OCI-M1 (cell line): ENCODE data around the gene TCF4.

Experiments
- DNase-seq: peaks from one replicate; lab custom pipeline; 2025; lab: John Stamatoyannopoulos, UW

The TCF4 gene

DNA sequence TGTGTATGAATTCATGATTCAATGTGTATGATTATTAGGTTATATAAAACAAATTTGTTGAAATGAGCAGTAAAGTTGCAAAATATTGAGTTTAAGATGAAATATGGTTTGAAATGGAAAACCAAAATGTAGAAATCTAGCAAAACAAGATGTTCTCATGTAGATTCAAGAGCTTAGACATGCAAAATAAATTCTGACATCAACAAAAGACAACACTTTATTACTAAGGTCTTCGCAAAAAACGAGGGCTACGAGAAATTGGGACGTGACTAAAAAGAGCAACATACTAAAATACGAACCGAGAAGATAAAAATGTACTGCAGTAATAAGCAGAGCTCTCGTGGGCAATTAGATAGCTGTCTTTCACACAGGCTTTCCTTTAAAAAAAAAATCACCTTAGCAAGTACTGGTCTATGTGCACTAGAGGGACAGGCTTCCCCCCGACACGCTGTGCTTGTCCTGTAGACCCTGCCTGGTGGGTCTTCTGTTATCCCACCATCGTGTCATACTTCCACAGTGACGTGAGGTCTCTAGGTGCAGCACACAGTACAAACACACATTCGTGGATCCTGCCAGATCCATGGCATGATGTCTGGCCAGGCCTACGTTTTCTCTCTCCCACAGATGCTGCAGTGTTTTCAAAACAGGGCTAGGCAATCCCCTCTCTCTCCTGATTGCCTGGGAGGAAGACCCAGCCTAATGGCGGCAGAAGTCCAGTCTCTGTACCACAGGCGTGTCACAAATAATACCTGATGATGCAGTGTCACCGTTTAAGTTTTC lies 240.8 kb downstream of the TCF4 start:
- no peak for DNase-seq

- no peak for DNase-seq
Measured at GRCh38 chr18:55346387-55346786, 241.6 kb downstream of the TCF4 start.

DNA sequence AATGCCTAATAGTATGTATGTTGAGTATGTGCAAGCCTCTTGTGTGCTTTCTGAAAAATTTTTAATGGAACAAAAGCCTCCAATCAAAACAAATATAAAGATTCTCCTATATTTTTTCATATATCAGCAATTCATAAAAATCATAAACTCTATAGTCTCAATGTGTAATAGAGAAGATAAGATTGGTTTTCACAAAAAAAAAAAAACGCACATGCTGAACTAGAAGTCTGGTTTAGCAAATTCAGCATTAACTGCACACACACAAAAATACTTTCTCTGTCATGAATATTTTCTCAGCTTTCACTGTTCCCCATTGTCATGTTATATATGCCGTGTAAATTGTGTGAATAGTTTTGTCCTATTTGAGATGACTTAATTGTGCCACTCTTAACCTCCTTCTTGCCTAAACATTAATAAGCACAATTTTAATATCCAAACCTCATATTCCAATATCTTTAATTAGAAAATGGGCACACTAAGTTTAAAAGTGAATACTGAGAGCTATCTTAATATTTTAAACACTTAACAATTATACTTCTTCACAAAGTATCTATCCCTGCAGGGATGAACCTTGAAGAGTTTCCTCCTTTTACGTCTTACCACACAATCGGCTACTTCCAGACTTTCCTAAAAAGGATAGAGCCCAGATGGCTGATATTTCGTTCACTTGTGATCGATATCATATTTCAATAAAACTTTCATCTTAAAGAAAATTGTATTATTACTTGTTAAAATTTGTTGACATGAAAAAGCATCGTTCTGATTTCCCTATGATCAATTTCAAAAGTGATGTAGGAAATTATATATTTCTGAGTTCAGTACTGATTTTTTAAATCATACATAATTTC lies 242.7 kb downstream of the TCF4 start:
- DNase-seq: no peak

- peak; percentile 50 for DNase-seq
Measured at GRCh38 chr18:55343396-55344073, 244.5 kb downstream of the TCF4 start.

DNA sequence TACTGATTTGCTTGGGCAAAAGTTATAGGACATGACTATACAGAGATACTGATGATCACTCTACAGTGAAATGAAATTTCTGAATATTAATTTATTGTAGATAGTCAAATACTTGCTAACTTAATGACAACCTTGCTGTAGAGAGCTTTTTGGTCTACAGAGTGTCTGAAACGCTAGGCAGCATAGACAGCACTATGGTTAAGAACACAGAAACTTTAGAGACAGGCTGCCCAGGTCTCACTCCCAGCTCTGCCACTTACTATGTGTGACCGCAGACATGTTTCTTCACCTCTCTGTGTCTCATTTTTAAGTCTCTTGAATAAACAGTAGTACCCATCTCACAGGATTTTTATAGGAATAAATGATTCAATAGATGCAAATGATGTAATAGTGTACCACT lies 247.0 kb downstream of the TCF4 start:
- no peak for DNase-seq

DNA sequence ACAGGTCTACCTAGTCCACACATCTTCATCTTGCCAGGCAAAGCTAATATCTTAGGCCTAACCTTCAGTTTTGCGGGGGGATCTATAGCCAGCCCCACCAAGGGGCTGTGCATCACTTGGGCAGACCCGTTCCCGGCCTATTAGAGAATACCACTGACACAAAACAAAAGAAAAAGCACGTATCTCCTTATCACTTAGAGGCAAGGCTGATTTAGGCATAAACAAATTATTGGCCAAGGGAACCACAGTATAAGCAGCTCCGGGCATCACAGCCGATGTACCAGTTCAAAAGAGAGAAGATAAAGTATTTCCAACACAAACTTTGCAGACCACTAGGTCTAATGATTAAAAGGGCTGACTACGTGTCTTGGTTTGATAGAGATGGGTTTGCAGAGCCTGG lies 248.0 kb downstream of the TCF4 start:
- no peak for DNase-seq

DNA sequence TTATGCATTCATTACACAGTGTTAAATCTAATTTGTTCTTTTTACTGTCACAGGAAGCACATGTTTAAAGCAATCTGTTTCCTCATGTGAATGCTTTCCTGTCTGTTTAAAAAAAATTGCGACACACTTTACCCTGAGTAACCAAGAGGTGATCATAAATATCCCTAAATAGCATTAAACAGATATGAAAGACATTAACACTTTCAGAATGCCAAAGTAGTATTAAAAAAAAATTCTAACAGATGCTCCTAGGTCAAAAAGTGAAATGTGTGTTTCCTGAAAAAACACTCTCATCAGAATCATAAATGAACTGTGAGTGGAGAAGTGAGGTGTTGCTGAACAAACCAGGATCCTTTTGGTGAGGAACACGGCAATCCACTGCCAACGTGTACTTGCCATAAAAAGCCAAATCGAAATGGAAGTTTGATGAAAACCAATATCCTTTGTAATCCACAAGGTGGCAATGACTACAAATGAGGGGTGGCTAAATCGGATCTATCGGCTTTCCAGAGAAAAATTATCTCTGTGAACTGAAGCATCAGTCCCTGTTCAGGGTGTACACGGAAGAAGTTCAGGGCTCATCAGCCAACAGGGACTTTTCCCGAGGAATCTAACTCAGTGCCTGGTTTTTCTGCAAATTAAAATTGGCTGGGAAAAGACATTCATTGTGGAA lies 248.9 kb downstream of the TCF4 start:
- DNase-seq: no peak

- no peak for DNase-seq
Measured at GRCh38 chr18:55337908-55338521, 250.0 kb downstream of the TCF4 start.

GRCh38 chr18:55337138-55337537 lies 250.9 kb downstream of the TCF4 start:
- DNase-seq: no peak

- no peak for DNase-seq
Measured at GRCh38 chr18:55336438-55337100, 251.4 kb downstream of the TCF4 start.

GRCh38 chr18:55334875-55335274 lies 253.1 kb downstream of the TCF4 start:
- no peak for DNase-seq

DNA sequence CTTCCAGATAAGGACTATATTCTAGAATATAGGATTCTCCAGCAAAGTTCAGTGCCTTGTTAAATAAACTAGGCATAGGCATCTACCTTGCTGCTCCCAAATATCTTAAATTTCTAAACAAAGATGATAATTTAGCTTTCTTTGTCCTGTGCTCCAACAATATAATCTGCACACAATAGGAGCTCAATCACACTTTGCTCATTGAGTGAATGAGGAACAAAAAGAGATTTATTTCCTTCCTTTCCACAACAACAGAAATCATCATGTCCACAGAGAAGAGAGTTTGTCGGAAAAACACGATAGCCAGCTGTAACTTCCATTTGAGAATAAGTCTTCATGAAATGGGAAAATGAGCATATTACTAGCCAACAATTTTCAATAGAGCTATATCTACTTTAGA lies 256.7 kb downstream of the TCF4 start:
- no peak for DNase-seq

DNA sequence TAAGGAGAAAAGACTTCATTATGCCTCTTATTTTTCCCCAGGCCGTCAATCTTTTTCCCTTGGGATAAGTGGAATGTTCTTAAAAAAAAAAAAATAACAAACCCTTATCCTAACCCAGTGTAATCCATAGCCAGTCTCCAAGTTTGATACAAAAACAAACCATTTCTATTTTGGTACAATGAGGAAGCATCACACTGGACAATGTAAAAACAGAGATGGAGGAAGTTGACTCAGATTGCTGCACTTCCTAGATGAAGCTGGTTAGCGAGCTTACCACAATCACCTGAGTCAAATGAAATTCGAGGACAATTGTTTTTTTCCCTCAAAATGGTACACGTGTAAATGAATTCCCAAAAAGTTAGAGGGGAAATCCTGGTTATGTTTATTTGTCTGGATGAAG lies 259.7 kb downstream of the TCF4 start:
- DNase-seq: peak; percentile 11

DNA sequence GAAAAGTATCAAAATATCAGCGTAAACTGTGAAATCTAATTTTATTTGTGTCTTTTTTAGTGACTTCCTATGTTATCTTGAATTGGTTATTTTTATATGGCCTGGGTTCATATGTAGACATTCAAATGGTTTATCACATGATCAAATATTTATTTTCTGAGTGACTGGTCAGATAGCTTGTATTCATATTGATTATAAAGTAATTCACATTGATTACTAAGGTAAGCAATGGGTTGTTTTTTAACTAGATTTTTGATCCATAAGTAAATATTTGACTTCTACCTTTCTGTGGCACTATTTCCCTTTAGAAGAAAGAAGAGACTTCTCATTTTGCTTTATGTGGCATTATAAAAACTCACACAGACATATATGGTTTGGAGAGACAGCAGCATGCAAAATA lies 260.5 kb downstream of the TCF4 start:
- no peak for DNase-seq

GRCh38 chr18:55326134-55326533 lies 261.9 kb downstream of the TCF4 start:
- no peak for DNase-seq

GRCh38 chr18:55324166-55324565 lies 263.8 kb downstream of the TCF4 start:
- no peak for DNase-seq

- peak; percentile 27 for DNase-seq
Measured at GRCh38 chr18:55323051-55323994, 264.7 kb downstream of the TCF4 start.

- DNase-seq: peak; percentile 88
Measured at GRCh38 chr18:55322178-55322735, 265.7 kb downstream of the TCF4 start.

GRCh38 chr18:55321265-55322177 lies 266.5 kb downstream of the TCF4 start:
- DNase-seq: peak; percentile 92
